Left renal pelvis (tissue), 4 donors: ENCODE measurements around the gene PRDX5. TPM values are rescaled to one million over a fixed set of nuclear protein-coding genes. Genes with fewer than 3 reads are reported as not detected.

Experiments used
- DNase-seq, 4 donors: peaks; one replicate each; pipeline ENCODE4 v3.0.0-alpha.2; 2013; ENCODE audit warnings: low read depth in 4 of 4, low spot score in 3 of 4
- polyA plus RNA-seq, 4 donors: library from polyadenylated mRNA; unstranded; fragments of 120-200 nt; gene quantifications; one replicate each; pipeline ENCODE4 v1.2.1, GENCODE V29; 2013; ENCODE audit not compliant: insufficient read length in 4 of 4

The PRDX5 gene
- polyA plus RNA-seq, 4 donors: 156 to 230 (median 184) TPM

DNA sequence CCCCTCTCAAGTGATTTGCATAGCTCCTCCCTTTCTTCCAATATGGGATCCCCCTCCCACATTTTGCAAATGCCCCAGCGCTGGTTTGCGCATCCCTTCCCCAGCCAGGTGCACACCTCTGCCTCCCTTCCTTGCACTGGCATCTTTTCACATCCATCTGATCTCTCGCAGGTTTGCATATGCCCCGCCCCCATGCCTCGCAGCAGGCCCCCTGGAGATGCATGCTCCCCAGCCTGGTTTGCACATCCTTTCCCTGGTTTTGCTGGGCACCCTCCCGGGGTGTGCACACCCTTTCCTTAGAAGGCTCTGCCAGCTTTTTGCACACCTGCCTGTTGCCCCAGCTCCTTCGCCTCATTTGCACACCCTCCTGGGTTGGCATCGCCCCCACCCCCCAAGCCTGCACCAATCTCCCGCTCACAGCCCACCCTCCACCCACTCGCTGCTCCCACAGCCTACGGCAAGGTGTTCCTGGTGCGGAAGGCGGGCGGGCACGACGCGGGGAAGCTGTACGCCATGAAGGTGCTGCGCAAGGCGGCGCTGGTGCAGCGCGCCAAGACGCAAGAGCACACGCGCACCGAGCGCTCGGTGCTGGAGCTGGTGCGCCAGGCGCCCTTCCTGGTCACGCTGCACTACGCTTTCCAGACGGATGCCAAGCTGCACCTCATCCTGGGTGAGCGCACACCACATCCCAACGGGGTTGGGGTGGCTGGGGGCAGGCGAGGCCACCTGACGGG is 42.0 kb downstream of the PRDX5 start:
- no peak for DNase-seq

DNA sequence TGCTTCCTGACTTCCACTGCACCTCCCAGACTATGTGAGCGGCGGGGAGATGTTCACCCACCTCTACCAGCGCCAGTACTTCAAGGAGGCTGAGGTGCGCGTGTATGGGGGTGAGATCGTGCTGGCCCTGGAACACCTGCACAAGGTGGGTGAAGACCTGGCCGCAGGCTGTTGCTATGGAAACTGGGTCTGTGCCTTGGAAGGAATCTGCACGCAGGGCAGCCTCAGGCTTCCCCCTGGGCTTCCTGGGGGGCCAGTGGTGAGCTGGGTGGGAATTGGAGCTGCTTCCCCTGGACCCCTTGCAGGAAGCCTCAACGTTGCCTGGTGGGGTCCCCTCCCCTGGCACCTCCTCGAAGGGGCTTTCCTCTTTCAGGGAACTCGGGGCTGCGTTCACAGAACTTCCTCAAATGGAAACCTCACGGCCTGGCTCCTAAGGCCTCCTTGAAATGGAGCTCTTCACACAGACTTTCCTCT is 42.6 kb downstream of the PRDX5 start:
- no peak for DNase-seq

GRCh38 chr11:64361659-64362058 is 43.7 kb downstream of the PRDX5 start:
- no peak for DNase-seq

- no peak for DNase-seq
These were observed 44.4 kb downstream of the PRDX5 start for GRCh38 chr11:64362339-64362738.

- DNase-seq: no peak
These were observed 46.5 kb downstream of the PRDX5 start for GRCh38 chr11:64364435-64364834.

DNA sequence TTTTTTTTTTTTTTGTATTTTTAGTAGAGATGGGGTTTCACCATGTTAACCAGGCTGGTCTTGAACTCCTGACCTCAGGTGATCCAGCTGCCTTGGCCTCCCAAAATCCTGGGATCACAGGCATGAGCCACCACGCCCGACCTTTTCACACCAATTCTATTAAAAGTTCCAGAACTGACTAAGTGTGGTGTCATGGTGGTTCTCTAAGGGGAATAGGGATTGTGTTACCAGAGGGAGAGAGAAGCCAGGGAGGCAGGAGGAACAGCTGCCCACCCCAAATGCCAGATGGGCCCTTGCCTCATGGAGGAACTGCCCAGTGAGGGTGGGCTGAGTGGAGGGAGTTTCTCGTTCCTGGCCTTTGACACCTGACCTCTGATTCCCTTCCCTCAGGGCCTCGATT is 47.0 kb downstream of the PRDX5 start:
- DNase-seq: no peak

GRCh38 chr11:64366751-64367150 is 48.8 kb downstream of the PRDX5 start:
- DNase-seq: no peak

GRCh38 chr11:64367931-64368672 is 50.2 kb downstream of the PRDX5 start:
- no peak for DNase-seq

DNA sequence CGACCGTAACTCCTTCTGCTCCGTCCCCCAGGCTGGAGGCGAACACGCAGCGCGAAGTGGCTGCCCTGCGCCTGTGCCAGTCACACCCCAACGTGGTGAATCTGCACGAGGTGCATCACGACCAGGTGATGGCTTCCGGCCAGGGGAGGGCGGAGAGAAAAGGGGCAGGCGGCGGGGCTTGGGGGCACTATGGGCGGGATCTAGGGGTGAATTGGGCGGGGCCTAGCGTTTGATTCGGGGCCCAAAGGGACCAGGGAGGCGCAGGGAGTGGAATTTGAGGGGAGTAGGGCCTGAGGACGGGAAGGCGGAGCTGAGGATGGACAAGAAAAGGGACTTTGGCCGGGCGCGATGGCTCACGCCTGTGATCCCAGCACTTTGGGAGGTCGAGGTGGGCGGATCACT is 50.8 kb downstream of the PRDX5 start:
- no peak for DNase-seq

DNA sequence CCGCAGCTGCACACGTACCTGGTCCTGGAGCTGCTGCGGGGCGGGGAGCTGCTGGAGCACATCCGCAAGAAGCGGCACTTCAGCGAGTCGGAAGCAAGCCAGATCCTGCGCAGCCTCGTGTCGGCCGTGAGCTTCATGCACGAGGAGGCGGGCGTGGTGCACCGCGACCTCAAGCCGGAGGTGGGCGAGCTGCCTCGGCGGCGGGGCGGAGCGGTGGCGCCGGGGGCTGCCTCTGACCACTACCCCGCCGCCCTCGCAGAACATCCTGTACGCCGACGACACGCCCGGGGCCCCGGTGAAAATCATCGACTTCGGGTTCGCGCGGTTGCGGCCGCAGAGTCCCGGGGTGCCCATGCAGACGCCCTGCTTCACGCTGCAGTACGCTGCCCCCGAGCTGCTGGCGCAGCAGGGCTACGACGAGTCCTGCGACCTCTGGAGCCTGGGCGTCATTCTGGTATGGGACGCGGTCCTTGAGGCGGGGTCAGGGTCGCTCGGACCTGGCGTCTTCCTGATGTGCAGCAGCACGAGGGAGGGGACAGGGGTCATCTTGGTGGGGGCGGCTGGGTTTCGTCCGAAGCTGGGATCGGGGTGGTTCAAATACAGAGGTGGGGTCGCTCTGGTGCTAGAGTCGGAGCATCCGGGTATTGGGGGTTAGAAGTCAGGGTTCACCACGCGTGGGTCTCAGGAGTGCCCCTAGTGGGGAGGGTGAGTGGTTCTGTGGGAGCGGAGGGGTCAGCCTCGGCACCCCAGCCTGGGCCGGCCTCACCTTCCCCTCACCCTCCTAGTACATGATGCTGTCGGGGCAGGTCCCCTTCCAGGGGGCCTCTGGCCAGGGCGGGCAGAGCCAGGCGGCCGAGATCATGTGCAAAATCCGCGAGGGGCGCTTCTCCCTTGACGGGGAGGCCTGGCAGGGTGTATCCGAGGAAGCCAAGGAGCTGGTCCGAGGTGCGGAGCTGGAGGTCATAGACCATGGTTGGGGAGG is 51.8 kb downstream of the PRDX5 start:
- no peak for DNase-seq

DNA sequence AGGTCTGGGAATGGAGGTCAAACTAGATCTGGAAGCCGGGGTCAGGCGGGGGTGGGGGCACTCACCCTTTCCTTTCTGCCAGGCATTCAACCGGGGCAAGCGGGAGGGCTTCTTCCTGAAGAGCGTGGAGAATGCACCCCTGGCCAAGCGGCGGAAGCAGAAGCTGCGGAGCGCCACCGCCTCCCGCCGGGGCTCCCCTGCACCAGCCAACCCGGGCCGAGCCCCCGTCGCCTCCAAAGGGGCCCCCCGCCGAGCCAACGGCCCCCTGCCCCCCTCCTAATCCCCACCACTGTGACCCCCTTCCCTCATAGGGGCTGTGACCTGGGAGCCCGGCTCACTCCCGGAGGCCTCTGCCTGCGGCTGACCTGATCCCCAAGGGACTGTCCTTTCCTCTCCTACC is 53.3 kb downstream of the PRDX5 start:
- no peak for DNase-seq

Other genes starting within 250 kb of the PRDX5 start
- gene MACROD1, start 152.0 kb upstream of the PRDX5 start, polyA plus RNA-seq: 10 to 100 TPM; 14.9 to 17.8 (median 15.3) TPM
- 100 to 1,000 TPM; 125 to 232 (median 205) TPM for gene STIP1, start 131.9 kb upstream of the PRDX5 start, polyA plus RNA-seq
- 1 to 10 TPM; 3.4 to 7.2 (median 5.6) TPM for gene FERMT3, start 111.4 kb upstream of the PRDX5 start, polyA plus RNA-seq
- 10 to 100 TPM; 25.7 to 56.1 (median 40.1) TPM for gene TRPT1, start 91.9 kb upstream of the PRDX5 start, polyA plus RNA-seq
- gene NUDT22, start 91.8 kb upstream of the PRDX5 start, polyA plus RNA-seq: 10 to 100 TPM; 13.2 to 32.7 (median 19.1) TPM
- 10 to 100 TPM; 44.9 to 85.8 (median 59.1) TPM for gene DNAJC4, start 87.6 kb upstream of the PRDX5 start, polyA plus RNA-seq
- gene VEGFB, start 83.5 kb upstream of the PRDX5 start, polyA plus RNA-seq: 100 to 1,000 TPM in 2 of 4 donors, 10 to 100 TPM in 2; 82.6 to 115 (median 99.9) TPM
- gene FKBP2, start 77.0 kb upstream of the PRDX5 start, polyA plus RNA-seq: 10 to 100 TPM; 61.0 to 99.2 (median 86.6) TPM
- 10 to 100 TPM; 54.4 to 90.9 (median 69.8) TPM for gene PPP1R14B, start 71.2 kb upstream of the PRDX5 start, polyA plus RNA-seq
- gene PLCB3, start 66.6 kb upstream of the PRDX5 start, polyA plus RNA-seq: 10 to 100 TPM; 12.4 to 17.1 (median 13.7) TPM
- gene BAD, start 33.5 kb upstream of the PRDX5 start, polyA plus RNA-seq: 10 to 100 TPM; 42.1 to 69.9 (median 48.3) TPM
- gene GPR137, start 32.3 kb upstream of the PRDX5 start, polyA plus RNA-seq: 10 to 100 TPM; 27.4 to 48.6 (median 30.6) TPM
- under 1 TPM in 1 of 4 donors, not detected in 3; 0.16 TPM for gene KCNK4, start 26.8 kb upstream of the PRDX5 start, polyA plus RNA-seq
- under 1 TPM in 1 of 4 donors, not detected in 3; 0.79 TPM for gene CATSPERZ, start 17.8 kb upstream of the PRDX5 start, polyA plus RNA-seq
- gene ESRRA, start 12.6 kb upstream of the PRDX5 start, polyA plus RNA-seq: 10 to 100 TPM in 3 of 4 donors, 1 to 10 TPM in 1; 7.4 to 31.0 (median 17.2) TPM
- gene TRMT112, start 562 bp upstream of the PRDX5 start, polyA plus RNA-seq: 100 to 1,000 TPM; 208 to 244 (median 221) TPM
- 1 to 10 TPM; 2.7 to 5.2 (median 3.6) TPM for gene CCDC88B, start 22.1 kb downstream of the PRDX5 start, polyA plus RNA-seq
- gene RPS6KA4, start 41.0 kb downstream of the PRDX5 start, polyA plus RNA-seq: 10 to 100 TPM in 3 of 4 donors, 1 to 10 TPM in 1; 9.4 to 16.3 (median 13.5) TPM
- 10 to 100 TPM in 3 of 4 donors, under 1 TPM in 1; 0.98 to 33.0 (median 21.4) TPM for gene SLC22A11, start 237.8 kb downstream of the PRDX5 start, polyA plus RNA-seq